ENCODE results near the gene ADM5. TPM values are rescaled to one million over a fixed set of nuclear protein-coding genes. Genes with fewer than 3 reads are reported as not detected.

ADM5 gene
- total RNA-seq: 0.12 and 0.26 TPM in 2 replicates

GRCh38 chr19:49689133-49690078, at the start of gene ADM5:
TSS of gene ADM5 (plus strand) at chr19:49689594. CDS start at chr19:49689838, 244 bp downstream.

GRCh38 chr19:49640113-49640898, 49.1 kb upstream of the ADM5 start, which contains the start of gene RRAS:
TSS of gene RRAS (minus strand) at chr19:49640143. CDS start at chr19:49640098, 45 bp downstream.

GRCh38 chr19:49641688-49642491, 47.5 kb upstream of the ADM5 start, which contains the start of gene SCAF1:
TSS of gene SCAF1 (plus strand) at chr19:49642209. CDS start at chr19:49645027, 2,818 bp downstream.

GRCh38 chr19:49665351-49666119, 23.9 kb upstream of the ADM5 start, which contains the start of the genes BCL2L12 and IRF3:
TSS of gene BCL2L12 (plus strand) at chr19:49665933. CDS start at chr19:49666693, 760 bp downstream.
TSS of gene IRF3 (minus strand) at chr19:49665857. CDS start at chr19:49664838, 1,019 bp downstream.

GRCh38 chr19:49677231-49677900, 12.0 kb upstream of the ADM5 start, which contains the start of gene PRMT1:
TSS of gene PRMT1 (plus strand) at chr19:49677271. CDS start at chr19:49677281, 10 bp downstream.

GRCh38 chr19:49690656-49691242, 1.4 kb downstream of the ADM5 start, which contains the start of gene CPT1C:
TSS of gene CPT1C (plus strand) at chr19:49691116. CDS start at chr19:49692253, 1,137 bp downstream.

Other genes with a start within 250 kb of the ADM5 start
- gene SLC17A7, start 248.1 kb upstream of the ADM5 start, total RNA-seq: not detected in 2 replicates
- gene PIH1D1, start 237.8 kb upstream of the ADM5 start, total RNA-seq: 52.9 and 75.9 TPM in 2 replicates
- gene ALDH16A1, start 236.4 kb upstream of the ADM5 start, total RNA-seq: 25.3 and 36.2 TPM in 2 replicates
- 2.6 and 3.3 TPM in 2 replicates for gene FLT3LG, start 215.4 kb upstream of the ADM5 start, total RNA-seq
- 4,979 and 5,980 TPM in 2 replicates for gene RPL13A, start 202.0 kb upstream of the ADM5 start, total RNA-seq
- 4,757 and 6,131 TPM in 2 replicates for gene RPS11, start 193.2 kb upstream of the ADM5 start, total RNA-seq
- 117 and 185 TPM in 2 replicates for gene FCGRT, start 176.9 kb upstream of the ADM5 start, total RNA-seq
- gene RCN3, start 161.6 kb upstream of the ADM5 start, total RNA-seq: 161 and 237 TPM in 2 replicates
- 63.1 and 64.5 TPM in 2 replicates for gene NOSIP, start 109.0 kb upstream of the ADM5 start, total RNA-seq
- gene PRRG2, start 108.3 kb upstream of the ADM5 start, total RNA-seq: 0.09 TPM in 1 of 2 replicates, not detected in the other
- gene PRR12, start 98.4 kb upstream of the ADM5 start, total RNA-seq: 6.9 and 8.0 TPM in 2 replicates
- gene RRAS, start 49.5 kb upstream of the ADM5 start, total RNA-seq: 93.1 and 141 TPM in 2 replicates
- gene SCAF1, start 47.4 kb upstream of the ADM5 start, total RNA-seq: 31.8 and 47.6 TPM in 2 replicates
- gene IRF3, start 23.7 kb upstream of the ADM5 start, total RNA-seq: 33.0 and 39.3 TPM in 2 replicates
- gene BCL2L12, start 23.7 kb upstream of the ADM5 start, total RNA-seq: 4.9 and 19.4 TPM in 2 replicates
- gene PRMT1, start 12.3 kb upstream of the ADM5 start, total RNA-seq: 165 and 173 TPM in 2 replicates
- gene CPT1C, start 1.5 kb downstream of the ADM5 start, total RNA-seq: 11.0 and 14.8 TPM in 2 replicates
- 0.47 and 3.6 TPM in 2 replicates for gene TSKS, start 73.7 kb downstream of the ADM5 start, total RNA-seq
- 174 and 177 TPM in 2 replicates for gene AP2A1, start 77.4 kb downstream of the ADM5 start, total RNA-seq
- 12.3 and 24.7 TPM in 2 replicates for gene FUZ, start 123.7 kb downstream of the ADM5 start, total RNA-seq
- 22.5 and 23.3 TPM in 2 replicates for gene MED25, start 128.7 kb downstream of the ADM5 start, total RNA-seq
- gene PTOV1, start 161.6 kb downstream of the ADM5 start, total RNA-seq: 93.7 and 94.1 TPM in 2 replicates
- 25.6 and 31.2 TPM in 2 replicates for gene PNKP, start 178.0 kb downstream of the ADM5 start, total RNA-seq
- gene AKT1S1, start 187.8 kb downstream of the ADM5 start, total RNA-seq: 39.9 and 47.8 TPM in 2 replicates
- 30.7 and 32.6 TPM in 2 replicates for gene TBC1D17, start 188.1 kb downstream of the ADM5 start, total RNA-seq
- gene IL4I1, start 207.3 kb downstream of the ADM5 start, total RNA-seq: not detected in 2 replicates
- gene ATF5, start 239.6 kb downstream of the ADM5 start, total RNA-seq: 24.9 and 117 TPM in 2 replicates
- gene NUP62, start 239.9 kb downstream of the ADM5 start, total RNA-seq: 21.2 and 29.9 TPM in 2 replicates

Data from pericardium fibroblast (primary cell).